Neural progenitor cell (in vitro differentiated cells): Measurements from ENCODE around the gene CFAP20. TPM values are rescaled to one million over a fixed set of nuclear protein-coding genes. Genes with fewer than 3 reads are reported as not detected.

Experiments used
- DNase-seq: peaks from one replicate; pipeline ENCODE4 v3.0.0-alpha.2; 2016; ENCODE audit warnings: low spot score
- H2AFZ ChIP-seq: fragments of 200-600 bp; sonication (generic); replicated peaks from 2 replicates; pipeline ENCODE4 v1.6.1; 2016; ENCODE audit warnings: antibody characterized with exemption
- H3F3A ChIP-seq: fragments of 200-600 bp; sonication (generic); 2 replicates; pipeline ENCODE4 v1.6.1; 2016; ENCODE audit warnings: antibody characterized with exemption, low read depth
- H3K27ac ChIP-seq: fragments of 200-600 bp; sonication (generic); 2 replicates; pipeline ENCODE4 v1.5.1; 2016; ENCODE audit warnings: mild to moderate bottlenecking
- H3K27me3 ChIP-seq: fragments of 200-600 bp; sonication (generic); 2 replicates; pipeline ENCODE4 v1.6.1; 2016; ENCODE audit warnings: mild to moderate bottlenecking, moderate library complexity
- H3K36me3 ChIP-seq: fragments of 200-600 bp; sonication (generic); 2 replicates; pipeline ENCODE4 v1.5.1; 2016
- H3K4me1 ChIP-seq: fragments of 200-600 bp; sonication (generic); 2 replicates; pipeline ENCODE4 v1.6.1; 2016; ENCODE audit warnings: mixed run types
- H3K4me2 ChIP-seq: fragments of 200-600 bp; sonication (generic); 2 replicates; pipeline ENCODE4 v1.6.1; 2016
- H3K4me3 ChIP-seq: fragments of 200-600 bp; sonication (generic); 2 replicates; pipeline ENCODE4 v1.5.1; 2016
- H3K79me2 ChIP-seq: fragments of 200-600 bp; sonication (generic); 2 replicates; pipeline ENCODE4 v1.6.1; 2016; ENCODE audit warnings: low read depth
- H3K9ac ChIP-seq: fragments of 200-600 bp; sonication (generic); 2 replicates; pipeline ENCODE4 v1.6.1; 2016
- H3K9me3 ChIP-seq: fragments of 200-600 bp; sonication (generic); 2 replicates; pipeline ENCODE4 v1.5.1; 2016; ENCODE audit warnings: low read depth
- H4K20me1 ChIP-seq: fragments of 200-600 bp; sonication (generic); 2 replicates; pipeline ENCODE4 v1.6.1; 2016; ENCODE audit warnings: low read depth
- H3K27ac Mint-ChIP-seq: 3 replicates; pipeline ENCODE4 v1.8.0; 2021; ENCODE audit warnings: mixed read lengths
- H3K27me3 Mint-ChIP-seq: 2 replicates; pipeline ENCODE4 v1.8.0; 2022; ENCODE audit warnings: low read depth, mild to moderate bottlenecking, inconsistent platforms, moderate library complexity, mixed read lengths; ENCODE audit not compliant: insufficient read depth
- H3K36me3 Mint-ChIP-seq: 3 replicates; pipeline ENCODE4 v1.8.0; 2021; ENCODE audit warnings: mixed read lengths
- H3K4me1 Mint-ChIP-seq: 3 replicates; pipeline ENCODE4 v1.8.0; 2021; ENCODE audit warnings: mixed read lengths
- H3K4me3 Mint-ChIP-seq: 3 replicates; pipeline ENCODE4 v1.8.0; 2021; ENCODE audit warnings: mild to moderate bottlenecking, moderate library complexity, mixed read lengths
- H3K9me3 Mint-ChIP-seq: 3 replicates; pipeline ENCODE4 v1.8.0; 2020; ENCODE audit warnings: mixed read lengths
- EZH2 ChIP-seq: fragments of 200-600 bp; sonication (generic); IDR thresholded peaks from 2 replicates; pipeline ENCODE4 v1.6.1; 2017; ENCODE audit warnings: antibody characterized with exemption, mild to moderate bottlenecking, moderate library complexity
- EZH2phosphoT487 ChIP-seq: fragments of 200-600 bp; sonication (generic); IDR thresholded peaks from 2 replicates; pipeline ENCODE4 v1.6.1; 2017; ENCODE audit warnings: antibody characterized with exemption
- small RNA-seq: library from RNA; depleted of rRNA; stranded (forward); fragments of <200 nt; gene quantifications from one replicate; pipeline ENCODE3, GENCODE V24; 2015
- total RNA-seq: library from RNA; depleted of rRNA; stranded (reverse); fragments of >200 nt; gene quantifications from 2 replicates; pipeline ENCODE4 v1.2.3, GENCODE V29; 2015; ENCODE audit warnings: low replicate concordance
- TF ChIP-seq, protein P1 (sequence below): fragments of 200-600 bp; sonication (generic); IDR thresholded peaks from 2 replicates; pipeline ENCODE4 v1.5.1; 2017; ENCODE audit warnings: antibody characterized with exemption, mild to moderate bottlenecking

The CFAP20 gene
- total RNA-seq, 1 donor from 2014 or later, result 93.8 TPM

DNA sequence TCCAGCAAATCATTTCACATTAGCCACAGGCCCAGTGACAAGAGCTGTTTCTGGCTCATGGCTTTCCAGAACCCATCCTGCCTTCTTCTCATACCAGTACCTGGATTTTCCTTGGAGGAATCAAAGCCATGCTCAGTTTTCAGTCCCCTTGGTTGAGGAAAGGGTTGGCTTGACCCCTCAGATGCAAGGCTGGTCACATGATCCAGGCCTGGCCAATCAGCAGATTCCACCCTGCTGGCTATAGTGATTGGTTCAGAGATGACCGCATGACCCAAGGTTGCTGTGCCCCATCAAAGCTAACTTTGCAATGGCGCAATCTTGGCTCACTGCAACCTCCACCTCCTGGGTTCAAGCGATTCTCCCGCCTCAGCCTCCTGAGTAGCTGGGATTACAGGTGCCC is 58.6 kb downstream of the CFAP20 start:
- no peaks in the 10 kb centered on the region for H3K27me3 ChIP-seq
- H3K36me3 ChIP-seq, result no peaks in the 10 kb centered on the region
- Mint-ChIP-seq H3K27me3 (peaks cover 10% of the 10 kb centered on the region), H3K36me3 (no peaks in the 10 kb centered on the region), H3K4me1 (no peaks in the 10 kb centered on the region), H3K27ac (no peak overlapping the region), H3K9me3 (peaks cover 2% of the 10 kb centered on the region), H3K4me3 (no peak overlapping the region)
- no peak overlapping the region for H3K4me3 ChIP-seq
- H3K27ac ChIP-seq, result no peak overlapping the region
- no peaks in the 10 kb centered on the region for H3K79me2 ChIP-seq
- H3K9me3 ChIP-seq, result no peaks in the 10 kb centered on the region
- no peaks in the 10 kb centered on the region for H3K4me1 ChIP-seq
- no peak for TF ChIP-seq EZH2phosphoT487
- no peak for TF ChIP-seq EZH2
- TF ChIP-seq, protein P1, sequence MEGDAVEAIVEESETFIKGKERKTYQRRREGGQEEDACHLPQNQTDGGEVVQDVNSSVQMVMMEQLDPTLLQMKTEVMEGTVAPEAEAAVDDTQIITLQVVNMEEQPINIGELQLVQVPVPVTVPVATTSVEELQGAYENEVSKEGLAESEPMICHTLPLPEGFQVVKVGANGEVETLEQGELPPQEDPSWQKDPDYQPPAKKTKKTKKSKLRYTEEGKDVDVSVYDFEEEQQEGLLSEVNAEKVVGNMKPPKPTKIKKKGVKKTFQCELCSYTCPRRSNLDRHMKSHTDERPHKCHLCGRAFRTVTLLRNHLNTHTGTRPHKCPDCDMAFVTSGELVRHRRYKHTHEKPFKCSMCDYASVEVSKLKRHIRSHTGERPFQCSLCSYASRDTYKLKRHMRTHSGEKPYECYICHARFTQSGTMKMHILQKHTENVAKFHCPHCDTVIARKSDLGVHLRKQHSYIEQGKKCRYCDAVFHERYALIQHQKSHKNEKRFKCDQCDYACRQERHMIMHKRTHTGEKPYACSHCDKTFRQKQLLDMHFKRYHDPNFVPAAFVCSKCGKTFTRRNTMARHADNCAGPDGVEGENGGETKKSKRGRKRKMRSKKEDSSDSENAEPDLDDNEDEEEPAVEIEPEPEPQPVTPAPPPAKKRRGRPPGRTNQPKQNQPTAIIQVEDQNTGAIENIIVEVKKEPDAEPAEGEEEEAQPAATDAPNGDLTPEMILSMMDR, result no peak
- no peak for DNase-seq
- H4K20me1 ChIP-seq, result no peaks in the 10 kb centered on the region
- no peaks in the 10 kb centered on the region for H3F3A ChIP-seq
- H3K4me2 ChIP-seq, result no peak overlapping the region
- no peak overlapping the region for H3K9ac ChIP-seq
- H2AFZ ChIP-seq, result no peak overlapping the region

Small RNAs within 50 kb of the gene (small RNA-seq; reads per million reads assigned to genes)
- gene RF00019, result not detected

Other genes with a start within 250 kb of the CFAP20 start
- not detected in 2 replicates for gene CNGB1, start 158.3 kb downstream of the CFAP20 start, total RNA-seq
- 1.4 and 5.5 TPM in 2 replicates for gene ZNF319, start 128.7 kb downstream of the CFAP20 start, total RNA-seq
- 14.9 and 24.5 TPM in 2 replicates for gene USB1, start 128.0 kb downstream of the CFAP20 start, total RNA-seq
- gene MMP15, start 103.6 kb downstream of the CFAP20 start, total RNA-seq, result 7.2 and 26.0 TPM in 2 replicates
- gene CSNK2A2, start 68.7 kb upstream of the CFAP20 start, total RNA-seq, result 69.7 and 81.6 TPM in 2 replicates
- not detected in 2 replicates for gene PRSS54, start 165.6 kb upstream of the CFAP20 start, total RNA-seq